GM23338 (cell line): ENCODE data around the gene ECHDC3. TPM values are rescaled to one million over a fixed set of nuclear protein-coding genes. Genes with fewer than 3 reads are reported as not detected.

Experiments
- ATAC-seq: fragments of 200-7000 bp; cut with Tn5 transposase; 3 replicates; pipeline ENCODE4 v1.9.1; 2020
- DNase-seq: peaks from one replicate; pipeline ENCODE4 v3.0.0-alpha.2; 2015; ENCODE audit warnings: low spot score
- H2AFZ ChIP-seq: fragments of 200-600 bp; sonication (generic); 2 replicates; pipeline ENCODE4 v1.8.0; 2016; ENCODE audit warnings: antibody characterized with exemption, mild to moderate bottlenecking, moderate library complexity
- H3F3A ChIP-seq: fragments of 200-600 bp; sonication (generic); replicated peaks from 2 replicates; pipeline ENCODE4 v1.8.0; 2017; ENCODE audit warnings: antibody characterized with exemption, mixed run types, low read depth
- H3K27ac ChIP-seq: fragments of 200-600 bp; sonication (generic); 2 replicates; pipeline ENCODE4 v1.6.1; 2016; ENCODE audit warnings: low read depth
- H3K27me3 ChIP-seq: fragments of 200-600 bp; sonication (generic); 2 replicates; pipeline ENCODE4 v1.8.0; 2016; ENCODE audit warnings: mild to moderate bottlenecking, mixed run types, moderate library complexity; ENCODE audit not compliant: insufficient read depth
- H3K36me3 ChIP-seq: fragments of 200-600 bp; sonication (generic); 2 replicates; pipeline ENCODE4 v1.8.0; 2016; ENCODE audit warnings: mild to moderate bottlenecking; ENCODE audit not compliant: insufficient read depth
- H3K4me1 ChIP-seq: fragments of 200-600 bp; sonication (generic); 2 replicates; pipeline ENCODE4 v1.8.0; 2016; ENCODE audit warnings: mild to moderate bottlenecking, moderate library complexity; ENCODE audit not compliant: insufficient read depth
- H3K4me2 ChIP-seq: fragments of 200-600 bp; sonication (generic); 2 replicates; pipeline ENCODE4 v1.7.1; 2017; ENCODE audit warnings: mixed run types
- H3K4me3 ChIP-seq: fragments of 200-600 bp; sonication (generic); 2 replicates; pipeline ENCODE4 v1.6.1; 2016; ENCODE audit warnings: mixed run types
- H3K79me2 ChIP-seq: fragments of 200-600 bp; sonication (generic); replicated peaks from 2 replicates; pipeline ENCODE4 v1.8.0; 2017; ENCODE audit warnings: mild to moderate bottlenecking; ENCODE audit not compliant: insufficient read depth
- H3K9me2 ChIP-seq: fragments of 200-600 bp; sonication (generic); 2 replicates; pipeline ENCODE4 v1.8.0; 2017; ENCODE audit not compliant: insufficient read depth
- H4K20me1 ChIP-seq: fragments of 200-600 bp; sonication (generic); replicated peaks from 2 replicates; pipeline ENCODE4 v1.8.0; 2017; ENCODE audit warnings: mild to moderate bottlenecking; ENCODE audit not compliant: insufficient read depth
- H3K27ac Mint-ChIP-seq: 2 replicates; pipeline ENCODE4 v1.8.0; 2020; ENCODE audit warnings: inconsistent platforms, mild to moderate bottlenecking, moderate library complexity, mixed read lengths
- H3K27me3 Mint-ChIP-seq: 3 replicates; pipeline ENCODE4 v1.8.0; 2022; ENCODE audit warnings: low read depth, mild to moderate bottlenecking, moderate library complexity, mixed read lengths, inconsistent platforms; ENCODE audit not compliant: insufficient read depth, poor library complexity
- H3K36me3 Mint-ChIP-seq: 3 replicates; pipeline ENCODE4 v1.8.0; 2021; ENCODE audit warnings: low read depth, mild to moderate bottlenecking, inconsistent platforms, moderate library complexity, mixed read lengths
- H3K4me1 Mint-ChIP-seq: 3 replicates; pipeline ENCODE4 v1.8.0; 2020; ENCODE audit warnings: mild to moderate bottlenecking, inconsistent platforms, mixed read lengths
- H3K4me3 Mint-ChIP-seq: 3 replicates; pipeline ENCODE4 v1.8.0; 2021; ENCODE audit warnings: moderate library complexity, mild to moderate bottlenecking, inconsistent platforms, mixed read lengths
- H3K9me3 Mint-ChIP-seq: 3 replicates; pipeline ENCODE4 v1.8.0; 2020; ENCODE audit warnings: moderate library complexity, mild to moderate bottlenecking, inconsistent platforms, mixed read lengths
- ETS1 ChIP-seq: IDR thresholded peaks from 2 replicates; pipeline ENCODE4 v1.6.1; 2016; ENCODE audit warnings: antibody characterized with exemption
- EZH2 ChIP-seq: fragments of 200-600 bp; sonication (generic); IDR thresholded peaks from one replicate; pipeline ENCODE4 v1.8.0; 2017; ENCODE audit warnings: antibody characterized with exemption, mild to moderate bottlenecking, low read depth; ENCODE audit not compliant: unreplicated experiment
- JUNB ChIP-seq: IDR thresholded peaks from one replicate; pipeline ENCODE4 v1.6.1; 2016; ENCODE audit warnings: antibody characterized with exemption; ENCODE audit not compliant: unreplicated experiment
- POLR2AphosphoS5 ChIP-seq: IDR thresholded peaks from 2 replicates; pipeline ENCODE4 v1.6.1; 2016; ENCODE audit warnings: antibody characterized with exemption, low read depth
- REST ChIP-seq: IDR thresholded peaks from one replicate; pipeline ENCODE4 v1.6.1; 2018; ENCODE audit warnings: antibody characterized with exemption; ENCODE audit not compliant: unreplicated experiment
- STAT1 ChIP-seq: IDR thresholded peaks from one replicate; pipeline ENCODE4 v1.6.1; 2016; ENCODE audit warnings: antibody characterized with exemption; ENCODE audit not compliant: unreplicated experiment
- ZNF331 ChIP-seq: fragments of 250-450 bp; sonication (Bioruptor Pico); IDR thresholded peaks from 2 replicates; pipeline ENCODE4 v1.5.0; 2020; ENCODE audit warnings: low read depth, mild to moderate bottlenecking, moderate library complexity
- ZNF462 ChIP-seq: fragments of 250-450 bp; sonication (Bioruptor Pico); IDR thresholded peaks from 2 replicates; pipeline ENCODE4 v1.5.0; 2020; ENCODE audit warnings: mild to moderate bottlenecking, moderate library complexity
- polyA plus RNA-seq: library from polyadenylated mRNA; unstranded; fragments of >200 nt; fragmentation: Nextera tagmentation; extraction: Ambion mirVana; gene quantifications from 2 replicates; pipeline ENCODE4 v1.2.1, GENCODE V29; 2016
- total RNA-seq: library from RNA; depleted of rRNA; stranded (reverse); fragments of >200 nt; shearing (Covaris generic); gene quantifications from 2 replicates; pipeline ENCODE4 v1.2.3, GENCODE V29; 2014

ECHDC3 gene
- total and polyA plus RNA-seq, 2 experiments from 2014 or later, result 16.3 to 50.1 TPM

- Histone ChIP-seq H4K20me1 (no peaks in the 10 kb centered on the region), H3F3A (no peaks in the 10 kb centered on the region), H3K9me2 (no peaks in the 10 kb centered on the region), H3K36me3 (no peaks in the 10 kb centered on the region), H3K4me3 (no peak overlapping the region), H3K79me2 (no peaks in the 10 kb centered on the region), H3K4me2 (no peak overlapping the region), H3K27ac (no peak overlapping the region), H2AFZ (peak overlapping the region; percentile 29; the same call in 1 of the 2 replicates), H3K4me1 (peaks cover 3% of the 10 kb centered on the region; the same call in 1 of the 2 replicates), H3K27me3 (no peaks in the 10 kb centered on the region)
- Mint-ChIP-seq H3K9me3 (no peaks in the 10 kb centered on the region), H3K27me3 (no peaks in the 10 kb centered on the region), H3K4me3 (no peak overlapping the region), H3K36me3 (no peaks in the 10 kb centered on the region), H3K27ac (no peak overlapping the region), H3K4me1 (peaks cover 6% of the 10 kb centered on the region)
- DNase-seq (no peak), ATAC-seq (no peak)
- no peak for TF ChIP-seq POLR2AphosphoS5
- TF ChIP-seq JUNB, result no peak
- TF ChIP-seq ETS1, result no peak
- TF ChIP-seq STAT1, result no peak
- TF ChIP-seq EZH2, result no peak
- no peak for TF ChIP-seq ZNF331 (CRISPR knock-in tag)
- no peak for TF ChIP-seq REST
- no peak for TF ChIP-seq ZNF462 (CRISPR knock-in tag)
These were observed 68.8 kb downstream of the ECHDC3 start for GRCh38 chr10:11810973-11811372.
